Astrocyte (in vitro differentiated cells and primary cell): ENCODE measurements around the gene YIF1B. TPM values are rescaled to one million over a fixed set of nuclear protein-coding genes. Genes with fewer than 3 reads are reported as not detected.

Experiments
- DNase-seq: peaks from one replicate; pipeline ENCODE4 v3.0.0-alpha.2; 2010; ENCODE audit warnings: low read depth
- FAIRE-seq: peaks from 2 replicates; lab custom pipeline; 2011; peaks lifted over from hg19 to GRCh38; lab: Jason Lieb, UNC
- H2AFZ ChIP-seq: 2 replicates; pipeline ENCODE4 v1.6.0; 2012; ENCODE audit warnings: low read depth, low read length, inconsistent platforms
- H3K27ac ChIP-seq: 2 replicates; pipeline ENCODE4 v1.5.1; 2011; ENCODE audit warnings: low read depth, low read length, inconsistent platforms
- H3K27me3 ChIP-seq: 2 replicates; pipeline ENCODE4 v1.6.0; 2011; ENCODE audit warnings: low read length, inconsistent platforms; ENCODE audit not compliant: insufficient read depth
- H3K36me3 ChIP-seq: 2 replicates; pipeline ENCODE4 v1.5.1; 2011; ENCODE audit warnings: low read length, inconsistent platforms; ENCODE audit not compliant: insufficient read depth
- H3K4me1 ChIP-seq: 2 replicates; pipeline ENCODE4 v1.5.1; 2011; ENCODE audit warnings: low read length, inconsistent platforms; ENCODE audit not compliant: insufficient read depth
- H3K4me2 ChIP-seq: 2 replicates; pipeline ENCODE4 v1.6.0; 2012; ENCODE audit warnings: low read length, inconsistent platforms
- H3K4me3 ChIP-seq: 2 replicates; pipeline ENCODE4 v1.5.1; 2011; ENCODE audit warnings: low read depth, mild to moderate bottlenecking, low read length, inconsistent platforms; ENCODE audit not compliant: insufficient read depth
- H3K79me2 ChIP-seq: 2 replicates; pipeline ENCODE4 v1.6.0; 2012; ENCODE audit warnings: mild to moderate bottlenecking, low read length, inconsistent platforms; ENCODE audit not compliant: insufficient read depth
- H3K9ac ChIP-seq: 2 replicates; pipeline ENCODE4 v1.6.0; 2012; ENCODE audit warnings: mild to moderate bottlenecking, low read length, inconsistent platforms
- H3K9me3 ChIP-seq: 2 replicates; pipeline ENCODE4 v1.5.1; 2012; ENCODE audit warnings: low read depth, mild to moderate bottlenecking, low read length, inconsistent platforms; ENCODE audit not compliant: insufficient read depth
- H4K20me1 ChIP-seq: 2 replicates; pipeline ENCODE4 v1.6.0; 2012; ENCODE audit warnings: low read length, inconsistent platforms; ENCODE audit not compliant: insufficient read depth
- H3K27ac Mint-ChIP-seq: one replicate; pipeline ENCODE4 v1.8.0; 2021; ENCODE audit warnings: mild to moderate bottlenecking, mixed read lengths; ENCODE audit not compliant: unreplicated experiment
- H3K27me3 Mint-ChIP-seq: one replicate; pipeline ENCODE4 v1.8.0; 2021; ENCODE audit warnings: low read depth, mixed read lengths; ENCODE audit not compliant: unreplicated experiment
- H3K36me3 Mint-ChIP-seq: one replicate; pipeline ENCODE4 v1.8.0; 2021; ENCODE audit warnings: low read depth, mixed read lengths; ENCODE audit not compliant: unreplicated experiment
- H3K4me1 Mint-ChIP-seq: one replicate; pipeline ENCODE4 v1.8.0; 2021; ENCODE audit warnings: low read depth, mixed read lengths; ENCODE audit not compliant: unreplicated experiment
- H3K4me3 Mint-ChIP-seq: one replicate; pipeline ENCODE4 v1.8.0; 2021; ENCODE audit warnings: mild to moderate bottlenecking, moderate library complexity, mixed read lengths; ENCODE audit not compliant: unreplicated experiment
- H3K9me3 Mint-ChIP-seq: one replicate; pipeline ENCODE4 v1.8.0; 2021; ENCODE audit warnings: mild to moderate bottlenecking, mixed read lengths; ENCODE audit not compliant: unreplicated experiment
- CTCF ChIP-seq: IDR thresholded peaks from 2 replicates; pipeline ENCODE4 v1.5.1; 2011; ENCODE audit warnings: low read depth, mild to moderate bottlenecking, inconsistent platforms, low read length, moderate library complexity; ENCODE audit not compliant: insufficient read depth
- EZH2 ChIP-seq: IDR thresholded peaks from 2 replicates; pipeline ENCODE4 v1.6.1; 2012; ENCODE audit warnings: mild to moderate bottlenecking, low read length, inconsistent platforms; ENCODE audit not compliant: insufficient read depth
- total RNA-seq: library from RNA; stranded (reverse); gene quantifications from 2 replicates; pipeline ENCODE4 v1.2.1, GENCODE V29; 2021

YIF1B gene
- total RNA-seq, 1 donor from 2014 or later: 81.3 TPM

GRCh38 chr19:38294090-38294489 lies 21.7 kb downstream of the YIF1B start:
- H3K4me1 Mint-ChIP-seq: peaks cover 17% of the 10 kb centered on the region

GRCh38 chr19:38293281-38293680 lies 22.5 kb downstream of the YIF1B start:
- no peak overlapping the region for H3K27ac Mint-ChIP-seq
- no peak for DNase-seq
- Histone ChIP-seq H3K4me1 (peaks cover 18% of the 10 kb centered on the region), H3K4me2 (no peak overlapping the region), H4K20me1 (no peaks in the 10 kb centered on the region), H3K27ac (no peak overlapping the region), H3K9me3 (no peaks in the 10 kb centered on the region), H3K27me3 (no peaks in the 10 kb centered on the region), H2AFZ (no peak overlapping the region), H3K4me3 (no peak overlapping the region), H3K79me2 (no peaks in the 10 kb centered on the region), H3K36me3 (no peaks in the 10 kb centered on the region), H3K9ac (no peak overlapping the region)
- H3K4me3 Mint-ChIP-seq: no peak overlapping the region
- no peak for FAIRE-seq
- TF ChIP-seq EZH2 (no peak), CTCF (no peak)
- H3K9me3 Mint-ChIP-seq: no peaks in the 10 kb centered on the region
- peaks cover 9% of the 10 kb centered on the region for H3K4me1 Mint-ChIP-seq
- peaks cover 3% of the 10 kb centered on the region for H3K27me3 Mint-ChIP-seq
- H3K36me3 Mint-ChIP-seq: peaks cover 17% of the 10 kb centered on the region

More at GRCh38 chr19:38294090-38294489, 21.7 kb downstream of the YIF1B start:
- no peak for FAIRE-seq
- Histone ChIP-seq H3K9ac (no peak overlapping the region), H3K9me3 (no peaks in the 10 kb centered on the region), H3K79me2 (no peaks in the 10 kb centered on the region), H4K20me1 (no peaks in the 10 kb centered on the region), H3K4me2 (no peak overlapping the region), H3K27ac (no peak overlapping the region), H3K27me3 (no peaks in the 10 kb centered on the region), H3K4me3 (no peak overlapping the region), H3K36me3 (no peaks in the 10 kb centered on the region), H3K4me1 (peaks cover 26% of the 10 kb centered on the region), H2AFZ (no peak overlapping the region)
- TF ChIP-seq CTCF (no peak), EZH2 (no peak)
- Mint-ChIP-seq H3K9me3 (no peaks in the 10 kb centered on the region), H3K27me3 (peaks cover 3% of the 10 kb centered on the region), H3K4me3 (no peak overlapping the region), H3K36me3 (peaks cover 14% of the 10 kb centered on the region), H3K27ac (no peak overlapping the region)
- no peak for DNase-seq

GRCh38 chr19:38291855-38292254 lies 23.9 kb downstream of the YIF1B start:
- Histone ChIP-seq H3K79me2 (no peaks in the 10 kb centered on the region), H3K27me3 (no peaks in the 10 kb centered on the region), H3K4me3 (no peak overlapping the region), H3K9ac (no peak overlapping the region), H3K36me3 (no peaks in the 10 kb centered on the region), H3K9me3 (no peaks in the 10 kb centered on the region), H3K4me1 (peaks cover 22% of the 10 kb centered on the region), H4K20me1 (no peaks in the 10 kb centered on the region), H3K4me2 (no peak overlapping the region), H2AFZ (no peak overlapping the region), H3K27ac (no peak overlapping the region)
- Mint-ChIP-seq H3K4me1 (peaks cover 8% of the 10 kb centered on the region), H3K4me3 (no peak overlapping the region), H3K27me3 (peaks cover 3% of the 10 kb centered on the region), H3K36me3 (peaks cover 17% of the 10 kb centered on the region), H3K9me3 (no peaks in the 10 kb centered on the region), H3K27ac (peak overlapping the region; percentile 81)
- TF ChIP-seq CTCF: no peak
- no peak for TF ChIP-seq EZH2
- no peak for FAIRE-seq
- DNase-seq: no peak
